Ovary (tissue), 9 donors: ENCODE results near the gene CCDC188. TPM values are rescaled to one million over a fixed set of nuclear protein-coding genes. Genes with fewer than 3 reads are reported as not detected.

Experiments used
- DNase-seq, 5 donors: peaks; one replicate each; pipeline ENCODE4 v3.0.0-alpha.2; 2019 to 2020
- H3K27ac ChIP-seq, 2 donors: fragments of 200-600 bp; one replicate each; pipeline versions ENCODE4 v1.5.1 to v1.8.0; 2019 to 2022
- H3K27me3 ChIP-seq: fragments of 200-600 bp; one replicate; pipeline ENCODE4 v1.8.0; 2022
- H3K36me3 ChIP-seq: fragments of 200-600 bp; sonication (generic); one replicate; pipeline ENCODE4 v1.5.1; 2019
- H3K4me1 ChIP-seq: one replicate; pipeline ENCODE4 v1.8.1; 2013; ENCODE audit warnings: mild to moderate bottlenecking, moderate library complexity; ENCODE audit not compliant: insufficient read depth
- H3K4me3 ChIP-seq: fragments of 200-600 bp; sonication (generic); one replicate; pipeline ENCODE4 v1.5.1; 2017
- H3K9me3 ChIP-seq, 2 donors: fragments of 200-600 bp in 1 of 2; sonication (generic) in 1 of 2; one replicate each; pipeline versions ENCODE4 v1.5.1 to v1.8.1; 2013 to 2019; ENCODE audit warnings: mild to moderate bottlenecking in 1 of 2, moderate library complexity in 1 of 2
- CTCF ChIP-seq, 3 donors: fragments of 450-650 bp in 2 of 3; fragments of 200-600 bp in 1 of 3; IDR thresholded peaks; one replicate each; pipeline versions ENCODE4 v1.5.1 to v1.8.0; 2016 to 2022; ENCODE audit warnings: antibody characterized with exemption in 3 of 3, mild to moderate bottlenecking in 1 of 3
- EP300 ChIP-seq: sonication (generic); formaldehyde crosslinking; IDR thresholded peaks from one replicate; pipeline ENCODE4 v1.6.1; 2017; ENCODE audit warnings: antibody characterized with exemption
- POLR2A ChIP-seq: fragments of 450-650 bp; IDR thresholded peaks from one replicate; pipeline ENCODE4 v1.6.1; 2017; ENCODE audit warnings: antibody characterized with exemption, mild to moderate bottlenecking, moderate library complexity
- WGBS, 3 donors: extraction: QIAGEN DNeasy Blood & Tissue Kit in 1 of 3; methylation state at CpG; one replicate each; pipeline versions ENCODE4 v1.1.5 to v1.1.7; 2013 to 2017; 5-methylcytosine and 5-hydroxymethylcytosine counted together
- intact Hi-C, 4 donors: fragments of 100-400 bp; cut with DNase I; formaldehyde crosslinking; loops; one replicate each; pipeline versions ENCODE4 v1.11.0 to v1.15.1; 2022 to 2023
- polyA plus RNA-seq, 2 donors: library from polyadenylated mRNA; stranded (reverse); fragments of 200-250 nt in 1 of 2; fragments of 350-450 nt in 1 of 2; fragmentation: Illumina TruSeq in 1 of 2; extraction: RNeasy Lipid Tissue Mini Kit (QIAGEN cat#74804) in 1 of 2; gene quantifications; one replicate each; pipeline ENCODE4 v1.2.3, GENCODE V29; 2013 to 2014
- total RNA-seq, 7 donors: library from RNA; depleted of rRNA in 2 of 7; stranded (reverse); fragments of >200 nt in 2 of 7; fragmentation: NEBNext Ultra II Directional in 3 of 7; extraction: Animal tissue kit (Norgen Biotek cat#: 25700) in 3 of 7; gene quantifications; one replicate each; pipeline versions ENCODE4 v1.1.0 to v1.2.4, GENCODE V29; 2016 to 2023
- donor health status: DM: no; HTN: no; CAD: no; lungs with moderate emphysema.
- donor health status: DM: no; HTN: no; CAD: no.
- donor health status: Bipolar disorder and iron deficiency.
- donor health status: DM: yes; HTN: yes; CAD: no.
- donor health status: DM: no; HTN: no; CAD: no.
- donor health status: DM: yes; HTN: yes; CAD: no.

The CCDC188 gene
- total and polyA plus RNA-seq, 9 donors = 0.27 to 1.1 (median 0.42) TPM; not detected in 1

- DNase-seq = no peak
- Histone ChIP-seq H3K4me1 (no peaks in the 10 kb centered on the region), H3K27me3 (no peaks in the 10 kb centered on the region), H3K36me3 (no peaks in the 10 kb centered on the region), H3K4me3 (no peak overlapping the region), H3K9me3 (no peaks in the 10 kb centered on the region), H3K27ac (no peak overlapping the region)
- TF ChIP-seq EP300 (no peak), CTCF (IDR thresholded peaks at IDR 0.05) (no peak), POLR2A (no peak)
- intact Hi-C loops = no loop called here
- WGBS, 3 donors = 81 to 89% (median 84%) methylated on average over 13 of the region's 13 CpGs
Observed at GRCh38 chr22:20180245-20180630, 29.4 kb upstream of the CCDC188 start.

GRCh38 chr22:20179455-20180244, 28.8 kb upstream of the CCDC188 start:
- TF ChIP-seq EP300 = no peak
- no peak overlapping the region for H3K27ac ChIP-seq
- intact Hi-C loops = loop anchor here in 1 of 4 donors (5.0 kb wide), 1 partner anchor 48 kb away; no protein-coding TSS in a partner anchor
- H3K4me3 ChIP-seq = no peak overlapping the region
- no peaks in the 10 kb centered on the region for H3K9me3 ChIP-seq
- no peaks in the 10 kb centered on the region for H3K4me1 ChIP-seq
- H3K27me3 ChIP-seq = no peaks in the 10 kb centered on the region
- DNase-seq = no peak
- 86 to 90% (median 87%) methylated on average over 27 of the region's 27 CpGs for WGBS, 3 donors
- no peaks in the 10 kb centered on the region for H3K36me3 ChIP-seq

GRCh38 chr22:20178915-20179227, 28.0 kb upstream of the CCDC188 start:
- Histone ChIP-seq H3K27me3 (no peaks in the 10 kb centered on the region), H3K9me3 (no peaks in the 10 kb centered on the region), H3K36me3 (no peaks in the 10 kb centered on the region), H3K4me3 (no peak overlapping the region), H3K4me1 (no peaks in the 10 kb centered on the region), H3K27ac (no peak overlapping the region)
- no peak for DNase-seq
- TF ChIP-seq CTCF (IDR thresholded peaks at IDR 0.05) (no peak), EP300 (no peak), POLR2A (no peak)
- 86 to 90% (median 87%) methylated on average over 7 to 10 of the region's 10 CpGs for WGBS, 3 donors
- intact Hi-C loops = loop anchor here in 1 of 4 donors (5.0 kb wide), 1 partner anchor 48 kb away; no protein-coding TSS in a partner anchor

GRCh38 chr22:20178075-20178914, 27.4 kb upstream of the CCDC188 start:
- Histone ChIP-seq H3K9me3 (no peaks in the 10 kb centered on the region), H3K4me3 (no peak overlapping the region), H3K36me3 (no peaks in the 10 kb centered on the region), H3K27me3 (no peaks in the 10 kb centered on the region), H3K27ac (no peak overlapping the region), H3K4me1 (no peaks in the 10 kb centered on the region)
- 81 to 85% (median 84%) methylated on average over 24 to 29 of the region's 29 CpGs for WGBS, 3 donors
- DNase-seq = no peak
- intact Hi-C loops = loop anchor here in 1 of 4 donors (5.0 kb wide), 1 partner anchor 49 kb away; no protein-coding TSS in a partner anchor
- TF ChIP-seq EP300 (no peak), POLR2A (no peak)

GRCh38 chr22:20177217-20177911, 26.5 kb upstream of the CCDC188 start:
- 70 to 81% (median 75%) methylated on average over 20 to 21 of the region's 21 CpGs for WGBS, 3 donors
- Histone ChIP-seq H3K4me3 (no peak overlapping the region), H3K4me1 (no peaks in the 10 kb centered on the region), H3K27me3 (no peaks in the 10 kb centered on the region), H3K27ac (no peak overlapping the region), H3K9me3 (no peaks in the 10 kb centered on the region), H3K36me3 (no peaks in the 10 kb centered on the region)
- no peak for TF ChIP-seq CTCF (IDR thresholded peaks at IDR 0.05)
- TF ChIP-seq EP300 = no peak
- no peak for TF ChIP-seq POLR2A
- DNase-seq = no peak
- intact Hi-C loops = loop anchor here in 1 of 4 donors (5.0 kb wide), 1 partner anchor 50 kb away; no protein-coding TSS in a partner anchor
